Rectal smooth muscle tissue (tissue), 1 donor: ENCODE measurements around the gene MAP4K2.

Experiments used
- H3K27ac ChIP-seq: one replicate; pipeline ENCODE4 v1.7.0; 2013; ENCODE audit warnings: low read depth, low read length, inconsistent platforms
- H3K27me3 ChIP-seq: one replicate; pipeline ENCODE4 v1.7.0; 2013; ENCODE audit warnings: low read length; ENCODE audit not compliant: control insufficient read depth, insufficient read depth
- H3K36me3 ChIP-seq: one replicate; pipeline ENCODE4 v1.7.0; 2013; ENCODE audit warnings: low read length; ENCODE audit not compliant: control insufficient read depth, insufficient read depth
- H3K4me1 ChIP-seq: one replicate; pipeline ENCODE4 v1.7.0; 2013; ENCODE audit warnings: low read length; ENCODE audit not compliant: control insufficient read depth, insufficient read depth
- H3K4me3 ChIP-seq: one replicate; pipeline ENCODE4 v1.7.0; 2013; ENCODE audit warnings: low read length
- H3K9ac ChIP-seq: one replicate; pipeline ENCODE4 v1.7.0; 2013; ENCODE audit warnings: low read length

MAP4K2 gene

GRCh38 chr11:64834723-64835615, 32.0 kb upstream of the MAP4K2 start:
- Histone ChIP-seq H3K4me3 (no peak overlapping the region), H3K27ac (no peak overlapping the region), H3K4me1 (no peaks in the 10 kb centered on the region), H3K36me3 (peaks cover 3% of the 10 kb centered on the region), H3K9ac (no peak overlapping the region), H3K27me3 (no peaks in the 10 kb centered on the region)

GRCh38 chr11:64834031-64834722, 31.2 kb upstream of the MAP4K2 start:
- no peak overlapping the region for H3K4me3 ChIP-seq
- no peak overlapping the region for H3K9ac ChIP-seq
- no peaks in the 10 kb centered on the region for H3K4me1 ChIP-seq
- H3K27ac ChIP-seq = no peak overlapping the region
- peaks cover 3% of the 10 kb centered on the region for H3K36me3 ChIP-seq
- H3K27me3 ChIP-seq = no peaks in the 10 kb centered on the region

DNA sequence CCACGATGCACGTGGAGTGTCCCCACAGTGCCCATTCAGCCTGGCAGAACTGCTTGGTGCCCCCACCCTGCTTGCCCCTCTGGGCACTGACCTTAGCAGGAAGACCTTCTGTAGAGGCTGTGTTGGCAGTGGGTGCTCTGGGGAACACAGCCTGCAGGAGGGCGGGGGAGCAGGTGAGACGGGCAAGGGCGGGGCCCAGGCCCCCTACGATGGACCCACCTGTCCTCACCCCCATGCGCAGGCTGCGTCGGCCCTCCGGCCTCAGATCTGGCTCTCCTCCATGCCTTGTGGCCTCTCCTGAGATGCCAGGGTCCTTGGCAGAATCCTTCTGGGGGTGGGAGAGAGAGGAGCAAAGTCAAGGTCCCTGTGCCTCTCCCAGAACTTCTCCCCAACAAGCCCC, 30.5 kb upstream of the MAP4K2 start:
- peaks cover 3% of the 10 kb centered on the region for H3K36me3 ChIP-seq
- no peaks in the 10 kb centered on the region for H3K27me3 ChIP-seq
- no peaks in the 10 kb centered on the region for H3K4me1 ChIP-seq
- no peak overlapping the region for H3K27ac ChIP-seq
- no peak overlapping the region for H3K4me3 ChIP-seq
- no peak overlapping the region for H3K9ac ChIP-seq

DNA sequence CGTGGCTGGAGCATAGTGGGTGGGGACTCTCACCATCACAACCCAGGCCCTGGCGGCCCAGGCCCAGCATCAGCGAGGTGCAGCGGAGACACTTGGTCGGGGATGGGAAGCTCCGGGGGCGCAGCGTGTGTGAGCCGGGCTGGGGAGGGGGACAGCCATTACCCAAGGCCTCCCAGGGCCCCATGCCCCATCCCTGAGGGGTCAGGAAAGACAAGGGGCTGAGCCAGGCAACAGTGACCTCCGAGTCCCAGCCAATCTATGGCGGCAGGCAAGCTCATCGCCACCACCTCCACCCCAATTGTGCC, 30.1 kb upstream of the MAP4K2 start:
- Histone ChIP-seq H3K4me3 (no peak overlapping the region), H3K27me3 (no peaks in the 10 kb centered on the region), H3K27ac (no peak overlapping the region), H3K9ac (no peak overlapping the region), H3K36me3 (peaks cover 3% of the 10 kb centered on the region), H3K4me1 (no peaks in the 10 kb centered on the region)

- H3K4me3 ChIP-seq = no peak overlapping the region
- H3K36me3 ChIP-seq = peaks cover 3% of the 10 kb centered on the region
- no peak overlapping the region for H3K9ac ChIP-seq
- H3K4me1 ChIP-seq = no peaks in the 10 kb centered on the region
- H3K27ac ChIP-seq = no peak overlapping the region
- H3K27me3 ChIP-seq = no peaks in the 10 kb centered on the region
Observed at GRCh38 chr11:64832467-64833197, 29.6 kb upstream of the MAP4K2 start.

- H3K27ac ChIP-seq = no peak overlapping the region
- H3K27me3 ChIP-seq = no peaks in the 10 kb centered on the region
- peaks cover 3% of the 10 kb centered on the region for H3K36me3 ChIP-seq
- H3K9ac ChIP-seq = no peak overlapping the region
- no peak overlapping the region for H3K4me3 ChIP-seq
- H3K4me1 ChIP-seq = no peaks in the 10 kb centered on the region
Observed at GRCh38 chr11:64831411-64831891, 28.4 kb upstream of the MAP4K2 start.

- Histone ChIP-seq H3K4me1 (no peaks in the 10 kb centered on the region), H3K27ac (no peak overlapping the region), H3K9ac (no peak overlapping the region), H3K27me3 (no peaks in the 10 kb centered on the region), H3K4me3 (no peak overlapping the region), H3K36me3 (peaks cover 3% of the 10 kb centered on the region)
Observed at GRCh38 chr11:64829536-64830251, 26.7 kb upstream of the MAP4K2 start.

- H3K27ac ChIP-seq = no peak overlapping the region
- no peak overlapping the region for H3K9ac ChIP-seq
- no peaks in the 10 kb centered on the region for H3K36me3 ChIP-seq
- no peak overlapping the region for H3K4me3 ChIP-seq
- no peaks in the 10 kb centered on the region for H3K4me1 ChIP-seq
- no peaks in the 10 kb centered on the region for H3K27me3 ChIP-seq
Observed at GRCh38 chr11:64827451-64827839, 24.4 kb upstream of the MAP4K2 start.

DNA sequence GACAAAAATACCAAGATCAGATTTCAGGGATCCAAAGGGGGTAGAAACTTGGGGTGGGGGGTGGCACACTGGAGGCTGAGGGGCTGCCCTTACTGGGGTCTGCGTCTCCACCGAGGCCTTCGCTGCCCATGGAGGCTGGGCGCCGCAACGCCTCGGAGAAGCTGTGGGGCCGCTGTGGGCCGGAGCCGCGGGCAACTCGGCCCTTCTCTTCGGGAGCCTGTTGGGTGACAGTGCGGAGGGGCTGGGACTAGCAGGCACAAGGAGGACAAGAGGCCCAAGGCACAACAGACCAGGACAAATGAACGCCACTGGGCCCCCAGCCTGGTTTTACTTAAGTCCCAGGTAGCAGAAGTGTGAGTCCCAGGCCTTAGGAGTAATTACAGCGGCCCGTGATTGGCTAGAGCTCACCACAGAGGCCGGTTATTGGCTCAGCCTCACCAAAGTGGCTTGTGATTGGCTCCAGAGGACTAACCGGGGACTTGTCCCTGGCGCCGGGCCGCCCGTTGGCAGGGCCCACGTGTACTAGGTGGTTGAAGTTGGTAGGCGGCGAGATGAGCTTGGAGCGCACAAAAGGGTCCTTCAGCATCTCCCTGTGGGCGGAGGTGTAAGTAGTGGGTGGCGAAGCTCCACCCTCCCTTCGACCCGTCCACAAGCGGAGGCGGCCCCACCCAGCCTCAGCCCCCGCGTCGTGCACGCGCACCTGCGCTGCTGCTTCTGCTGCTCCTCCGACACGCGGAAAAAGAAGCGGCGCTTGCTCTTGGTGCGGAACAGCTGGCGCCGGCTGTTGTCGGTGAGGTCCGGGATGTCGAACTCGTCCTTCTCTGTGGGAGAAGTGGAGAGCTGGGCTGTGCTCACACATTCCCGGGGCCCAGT, 23.8 kb upstream of the MAP4K2 start:
- Histone ChIP-seq H3K9ac (no peak overlapping the region), H3K27ac (no peak overlapping the region), H3K4me1 (no peaks in the 10 kb centered on the region), H3K27me3 (no peaks in the 10 kb centered on the region), H3K4me3 (no peak overlapping the region), H3K36me3 (no peaks in the 10 kb centered on the region)

DNA sequence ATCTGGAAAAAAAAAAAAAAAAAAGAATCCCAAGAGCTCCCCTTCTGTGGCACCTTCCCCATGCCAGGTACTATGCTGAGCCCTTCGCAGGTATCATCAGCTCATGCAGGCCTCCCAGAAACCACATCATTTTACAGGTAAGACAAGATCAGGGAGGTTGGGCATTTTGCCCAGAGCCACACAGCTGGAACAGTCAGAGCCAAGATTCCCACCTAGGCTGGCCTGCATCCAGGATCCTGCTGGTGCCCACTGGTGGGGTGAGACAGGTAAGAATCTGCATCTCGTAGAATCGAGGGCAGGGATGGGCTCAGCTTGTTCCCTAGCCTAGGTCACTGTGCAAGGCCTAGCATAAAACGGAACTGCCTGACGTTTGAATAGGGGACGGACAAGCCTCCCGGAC, 23.0 kb upstream of the MAP4K2 start:
- Histone ChIP-seq H3K36me3 (no peaks in the 10 kb centered on the region), H3K4me1 (no peaks in the 10 kb centered on the region), H3K9ac (no peak overlapping the region)

GRCh38 chr11:64823568-64824119, 20.6 kb upstream of the MAP4K2 start:
- H3K9ac ChIP-seq = no peak overlapping the region
- H3K36me3 ChIP-seq = no peaks in the 10 kb centered on the region
- no peaks in the 10 kb centered on the region for H3K4me1 ChIP-seq
- H3K4me3 ChIP-seq = no peak overlapping the region
- H3K27ac ChIP-seq = no peak overlapping the region
- H3K27me3 ChIP-seq = no peaks in the 10 kb centered on the region

More for the DNA sequence above, 23.0 kb upstream of the MAP4K2 start:
- H3K4me3 ChIP-seq = no peak overlapping the region
- no peak overlapping the region for H3K27ac ChIP-seq
- no peaks in the 10 kb centered on the region for H3K27me3 ChIP-seq
